GM12892 (cell line): ENCODE measurements around the gene SCRN3.

ENCODE experiments used
- POLR2A ChIP-seq: IDR thresholded peaks from 2 replicates; pipeline ENCODE4 v1.6.1; 2011; ENCODE audit warnings: low read depth, low read length, control low read depth
- TAF1 ChIP-seq: IDR thresholded peaks from 2 replicates; pipeline ENCODE4 v1.6.1; 2011; ENCODE audit warnings: low read depth, mild to moderate bottlenecking, control low read depth, low read length, borderline replicate concordance

DNA sequence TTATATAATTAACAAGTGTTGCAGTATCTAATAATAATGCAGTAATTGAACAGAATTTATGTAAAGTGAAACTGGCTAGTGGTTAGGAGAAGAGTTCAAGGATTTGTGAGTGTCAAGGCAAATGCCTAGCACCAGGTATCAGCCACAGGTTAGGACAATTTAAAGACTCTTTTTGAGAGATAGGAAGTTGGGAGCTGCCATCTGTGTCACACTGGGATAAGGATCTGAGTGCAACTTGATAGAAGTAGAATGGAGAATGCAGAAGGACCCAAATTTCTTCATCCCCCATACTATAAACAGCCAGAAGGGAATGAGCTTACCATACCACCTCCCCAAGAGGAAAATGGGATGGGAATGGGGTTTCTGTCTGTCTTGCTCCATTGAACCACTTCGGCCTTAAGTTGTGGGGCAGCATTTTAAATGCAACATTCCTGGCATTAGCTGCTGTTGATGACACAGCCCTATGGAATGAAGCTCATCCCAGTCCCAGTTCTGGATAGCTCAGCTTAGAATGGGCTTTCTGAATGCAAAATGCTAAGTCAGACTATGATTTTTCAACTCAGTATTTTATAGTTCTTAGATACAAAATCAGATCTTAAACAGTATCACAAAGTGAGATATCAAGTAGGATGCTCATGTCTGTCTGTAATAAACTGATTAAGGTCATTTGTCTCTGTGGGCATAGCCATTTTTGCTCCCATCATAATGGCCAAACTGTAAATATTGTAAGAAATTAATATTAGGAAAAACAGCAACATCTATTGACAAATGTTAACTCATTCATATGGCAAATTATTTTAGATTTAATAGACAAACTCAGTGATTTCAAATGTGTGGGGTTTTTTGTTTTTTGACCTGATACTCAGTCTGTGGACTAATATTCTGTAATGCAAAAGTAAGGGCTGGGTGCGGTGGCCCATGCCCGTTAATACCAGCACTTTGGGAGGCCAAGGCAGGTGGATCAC is 47.3 kb downstream of the SCRN3 start:
- TF ChIP-seq POLR2A = no peak
- TF ChIP-seq TAF1 = no peak
